ENCODE measurements around the gene ACER2.

- TF ChIP-seq CTCF (IDR thresholded peaks at IDR 0.05; ENCODE audit: insufficient read depth, low read depth, low read length) (no peak), EZH2 (IDR thresholded peaks at IDR 0.05; ENCODE audit: insufficient read depth, low read length) (no peak)
Measured at GRCh38 chr9:19445452-19445851, 36.6 kb downstream of the ACER2 start.

All from astrocyte (in vitro differentiated cells and primary cell).